Bronchial epithelial cell (primary cell): ENCODE measurements around the gene TMTC2. TPM values are rescaled to one million over a fixed set of nuclear protein-coding genes. Genes with fewer than 3 reads are reported as not detected.

Experiments used
- DNase-seq: peaks from one replicate; pipeline ENCODE4 v3.0.0-alpha.2; 2010; ENCODE audit warnings: low read depth
- FAIRE-seq: peaks from 2 replicates; lab custom pipeline; 2011; peaks lifted over from hg19 to GRCh38; lab: Jason Lieb, UNC
- H3K27me3 ChIP-seq: 2 replicates; pipeline ENCODE4 v1.5.1; 2011; ENCODE audit warnings: low read length; ENCODE audit not compliant: control insufficient read depth, insufficient read depth
- H3K36me3 ChIP-seq: 2 replicates; pipeline ENCODE4 v1.5.1; 2011; ENCODE audit warnings: low read length; ENCODE audit not compliant: control insufficient read depth, insufficient read depth
- H3K4me3 ChIP-seq: 2 replicates; pipeline ENCODE4 v1.5.1; 2011; ENCODE audit warnings: mild to moderate bottlenecking, low read depth, low read length, control low read depth
- CTCF ChIP-seq: IDR thresholded peaks from 2 replicates; pipeline ENCODE4 v1.5.1; 2011; ENCODE audit warnings: mild to moderate bottlenecking, moderate library complexity, low read length, control low read depth, inconsistent platforms; ENCODE audit not compliant: insufficient read depth, severe bottlenecking
- total RNA-seq: library from RNA; depleted of rRNA; stranded (reverse); fragments of >200 nt; gene quantifications from 2 replicates; pipeline ENCODE4 v1.2.1, GENCODE V29; 2014

Gene TMTC2
- total RNA-seq, 1 donor from 2014 or later, result 10.5 TPM

- no peak for TF ChIP-seq CTCF
- FAIRE-seq, result no peak
- Histone ChIP-seq H3K27me3 (no peaks in the 10 kb centered on the region), H3K36me3 (no peaks in the 10 kb centered on the region), H3K4me3 (no peak overlapping the region)
- DNase-seq, result no peak
Observed at GRCh38 chr12:82714427-82714826, 27.7 kb downstream of the TMTC2 start.

GRCh38 chr12:82721726-82722125 is 35.0 kb downstream of the TMTC2 start:
- TF ChIP-seq CTCF, result no peak
- Histone ChIP-seq H3K4me3 (no peak overlapping the region), H3K27me3 (no peaks in the 10 kb centered on the region), H3K36me3 (no peaks in the 10 kb centered on the region)
- DNase-seq (no peak), FAIRE-seq (no peak)

GRCh38 chr12:82723093-82723492 is 36.4 kb downstream of the TMTC2 start:
- H3K27me3 ChIP-seq, result no peaks in the 10 kb centered on the region
- no peaks in the 10 kb centered on the region for H3K36me3 ChIP-seq
- no peak for DNase-seq
- H3K4me3 ChIP-seq, result no peak overlapping the region
- TF ChIP-seq CTCF, result no peak
- FAIRE-seq, result no peak

GRCh38 chr12:82723891-82724290 is 37.2 kb downstream of the TMTC2 start:
- DNase-seq, result no peak
- Histone ChIP-seq H3K27me3 (no peaks in the 10 kb centered on the region), H3K4me3 (no peak overlapping the region), H3K36me3 (no peaks in the 10 kb centered on the region)
- FAIRE-seq, result no peak
- no peak for TF ChIP-seq CTCF

GRCh38 chr12:82725741-82726140 is 39.0 kb downstream of the TMTC2 start:
- no peak for TF ChIP-seq CTCF
- Histone ChIP-seq H3K36me3 (no peaks in the 10 kb centered on the region), H3K4me3 (no peak overlapping the region), H3K27me3 (no peaks in the 10 kb centered on the region)
- DNase-seq (no peak), FAIRE-seq (no peak)

- DNase-seq, result no peak
- no peaks in the 10 kb centered on the region for H3K27me3 ChIP-seq
- H3K36me3 ChIP-seq, result no peaks in the 10 kb centered on the region
- no peak for TF ChIP-seq CTCF
- FAIRE-seq, result no peak
- H3K4me3 ChIP-seq, result no peak overlapping the region
Observed at GRCh38 chr12:82727886-82728285, 41.2 kb downstream of the TMTC2 start.
